ENCODE data around the gene GET3.

GET3 gene

DNA sequence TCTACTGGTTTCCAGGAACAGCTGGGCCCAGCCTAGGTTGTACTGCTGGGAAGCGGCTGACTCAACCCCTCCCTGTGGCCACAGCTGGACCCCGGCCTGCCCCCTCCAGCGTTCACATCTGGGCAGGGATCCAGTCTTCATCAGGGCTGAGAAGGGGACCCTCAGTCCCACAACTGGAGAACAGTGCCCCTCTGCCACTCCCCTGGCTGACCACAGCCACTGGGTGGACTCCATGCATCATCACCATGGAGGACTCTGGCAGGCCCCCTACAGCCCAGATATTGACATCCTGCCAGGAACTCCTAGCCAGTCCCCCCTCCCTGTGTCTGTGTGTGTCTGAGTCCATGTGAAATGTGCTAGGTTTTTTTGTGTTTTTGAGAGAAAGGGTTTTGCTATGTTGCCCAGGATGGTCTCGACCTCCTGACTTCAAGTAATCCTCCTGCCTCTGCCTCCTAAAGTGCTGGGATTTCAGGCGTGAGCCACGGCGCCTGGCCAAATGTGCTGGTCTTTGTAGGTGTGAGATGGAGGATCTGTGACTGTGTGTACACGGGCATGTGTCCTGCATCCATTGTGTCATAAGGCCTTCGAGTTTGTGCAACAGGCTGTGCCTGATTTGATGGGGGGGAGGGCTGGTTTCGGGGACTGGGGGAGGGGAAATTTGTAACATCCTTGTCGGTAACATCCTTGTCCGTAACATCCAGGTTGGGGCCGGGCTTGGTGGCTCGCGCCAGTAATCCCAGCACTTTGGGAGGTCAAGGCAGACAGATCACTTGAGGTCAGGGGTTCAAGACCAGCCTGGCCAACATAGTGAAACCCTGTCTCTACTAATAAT lies 42.1 kb downstream of the GET3 start:
- peak; percentile 78 for DNase-seq (ENCODE audit: low read depth)

GRCh38 chr19:12782174-12782423 lies 44.8 kb downstream of the GET3 start:
- DNase-seq (ENCODE audit: low read depth): no peak

DNA sequence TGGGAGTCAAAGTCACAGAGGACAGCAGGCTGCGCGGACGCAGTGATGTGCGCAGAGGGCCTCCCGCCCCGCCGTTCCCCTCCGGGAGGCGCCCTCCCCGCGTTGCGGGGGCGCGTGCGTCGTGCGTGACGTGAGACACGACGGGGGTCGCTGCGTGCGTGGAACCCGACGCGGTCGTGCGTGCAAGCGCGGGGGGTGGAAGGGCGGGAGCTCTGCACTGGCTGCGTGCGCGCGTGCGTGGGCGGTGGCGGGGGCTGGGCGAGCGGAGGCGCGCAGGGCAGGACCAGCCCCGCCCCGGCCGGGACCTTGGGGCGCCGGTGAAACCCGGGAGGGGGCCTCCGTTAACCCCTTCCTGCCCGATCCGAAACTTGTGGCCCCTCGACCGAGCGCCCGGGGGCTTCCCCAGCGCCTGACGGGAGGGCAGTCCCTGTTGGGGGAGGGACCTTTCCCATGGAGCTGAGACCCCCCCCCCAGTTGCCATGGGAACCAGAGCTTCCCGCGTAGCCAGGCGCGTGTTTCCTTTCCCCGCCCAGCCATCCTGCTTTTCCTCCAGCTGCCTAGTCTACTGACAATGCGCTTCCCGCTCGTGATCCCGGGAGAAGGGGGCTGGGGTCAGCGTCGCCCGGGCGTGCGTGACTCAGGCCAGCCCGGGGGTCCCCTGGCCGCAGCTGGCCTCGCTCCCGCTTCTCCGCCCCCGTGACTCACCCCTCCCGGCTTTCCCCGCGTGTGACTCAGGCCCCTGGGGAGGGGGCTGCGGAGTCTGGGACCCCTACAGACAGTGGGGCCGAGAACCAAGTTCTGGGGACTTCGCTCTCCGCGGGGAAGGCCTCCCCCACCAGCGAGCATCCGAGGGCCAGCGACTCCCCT lies 45.4 kb downstream of the GET3 start:
- peak; percentile 91 for DNase-seq (ENCODE audit: low read depth)

GRCh38 chr19:12783291-12783848 lies 46.1 kb downstream of the GET3 start:
- DNase-seq (ENCODE audit: low read depth): no peak

DNA sequence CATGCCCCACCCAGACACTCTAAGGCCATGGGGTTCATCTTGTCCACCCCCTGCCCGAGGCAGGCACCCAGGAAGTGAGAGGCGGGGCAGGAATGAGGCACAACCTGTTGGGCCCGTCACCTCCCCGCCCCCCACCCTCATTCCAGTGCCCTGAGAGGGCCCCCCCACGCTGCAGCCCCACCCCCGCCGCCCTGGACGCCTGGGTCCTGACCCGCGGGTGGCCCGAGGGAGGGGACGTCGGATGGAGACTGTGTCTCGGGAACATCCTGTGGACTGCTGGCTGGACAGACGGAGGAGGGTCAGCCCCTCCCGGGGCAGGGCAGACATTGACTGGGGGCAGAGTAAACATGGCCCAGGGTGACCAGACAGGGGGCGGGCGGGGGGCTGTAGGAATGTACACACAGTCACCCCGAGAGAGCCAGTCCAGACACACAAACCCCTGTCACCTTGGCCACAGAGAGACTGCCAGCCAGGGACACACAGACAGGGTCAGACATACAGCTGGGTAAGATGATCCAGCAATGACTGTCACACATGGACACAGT lies 46.6 kb downstream of the GET3 start:
- no peak for DNase-seq (ENCODE audit: low read depth)

- no peak for DNase-seq (ENCODE audit: low read depth)
These were observed 47.1 kb downstream of the GET3 start for GRCh38 chr19:12784394-12784870.

GRCh38 chr19:12784871-12785430 lies 47.7 kb downstream of the GET3 start:
- no peak for DNase-seq (ENCODE audit: low read depth)

- DNase-seq (ENCODE audit: low read depth): no peak
These were observed 48.2 kb downstream of the GET3 start for GRCh38 chr19:12785431-12786031.

- DNase-seq (ENCODE audit: low read depth): no peak
These were observed 49.0 kb downstream of the GET3 start for GRCh38 chr19:12786141-12786870.

- DNase-seq (ENCODE audit: low read depth): no peak
These were observed 49.7 kb downstream of the GET3 start for GRCh38 chr19:12786952-12787351.

DNA sequence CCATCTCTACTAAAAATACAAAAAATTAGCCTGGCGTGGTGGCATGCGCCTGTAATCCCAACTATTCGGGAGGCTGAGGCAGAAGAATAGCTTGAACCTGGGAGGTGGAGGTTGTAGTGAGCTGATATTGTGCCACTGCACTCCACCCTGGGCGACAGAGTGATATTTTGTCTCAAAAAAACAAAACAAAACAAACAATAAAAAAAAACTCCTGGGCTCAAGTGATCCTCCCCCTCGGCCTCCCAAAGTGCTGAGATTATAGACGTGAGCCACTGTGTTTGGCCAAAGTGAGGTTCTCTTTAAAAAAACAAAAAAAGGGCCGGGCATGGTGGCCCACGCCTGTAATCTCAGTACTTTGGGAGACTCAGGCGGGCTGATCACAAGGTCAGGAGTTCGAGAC lies 50.2 kb downstream of the GET3 start:
- no peak for DNase-seq (ENCODE audit: low read depth)

GRCh38 chr19:12788042-12788681 lies 50.9 kb downstream of the GET3 start:
- no peak for DNase-seq (ENCODE audit: low read depth)

DNA sequence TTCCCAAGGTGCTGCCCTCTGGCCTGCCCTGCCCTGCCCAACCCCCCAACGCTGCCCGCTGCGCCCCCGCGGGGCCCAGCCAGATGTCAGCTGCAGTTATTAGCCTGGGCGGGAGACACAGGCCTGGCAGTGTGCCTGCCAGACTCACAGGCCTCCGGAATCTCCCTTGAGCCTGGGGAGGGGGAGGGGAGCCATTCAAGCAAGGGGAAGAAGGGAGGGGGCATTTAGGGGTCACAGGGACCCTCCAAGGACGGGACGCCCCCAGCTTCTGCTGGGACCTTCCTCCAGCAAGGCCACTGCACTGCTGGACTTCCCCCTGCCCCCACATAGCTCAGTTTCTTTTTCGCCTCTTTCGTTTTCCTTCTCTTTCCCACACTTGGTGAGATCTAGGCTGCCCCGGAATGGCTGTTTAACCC lies 51.4 kb downstream of the GET3 start:
- DNase-seq (ENCODE audit: low read depth): peak; percentile 47

DNA sequence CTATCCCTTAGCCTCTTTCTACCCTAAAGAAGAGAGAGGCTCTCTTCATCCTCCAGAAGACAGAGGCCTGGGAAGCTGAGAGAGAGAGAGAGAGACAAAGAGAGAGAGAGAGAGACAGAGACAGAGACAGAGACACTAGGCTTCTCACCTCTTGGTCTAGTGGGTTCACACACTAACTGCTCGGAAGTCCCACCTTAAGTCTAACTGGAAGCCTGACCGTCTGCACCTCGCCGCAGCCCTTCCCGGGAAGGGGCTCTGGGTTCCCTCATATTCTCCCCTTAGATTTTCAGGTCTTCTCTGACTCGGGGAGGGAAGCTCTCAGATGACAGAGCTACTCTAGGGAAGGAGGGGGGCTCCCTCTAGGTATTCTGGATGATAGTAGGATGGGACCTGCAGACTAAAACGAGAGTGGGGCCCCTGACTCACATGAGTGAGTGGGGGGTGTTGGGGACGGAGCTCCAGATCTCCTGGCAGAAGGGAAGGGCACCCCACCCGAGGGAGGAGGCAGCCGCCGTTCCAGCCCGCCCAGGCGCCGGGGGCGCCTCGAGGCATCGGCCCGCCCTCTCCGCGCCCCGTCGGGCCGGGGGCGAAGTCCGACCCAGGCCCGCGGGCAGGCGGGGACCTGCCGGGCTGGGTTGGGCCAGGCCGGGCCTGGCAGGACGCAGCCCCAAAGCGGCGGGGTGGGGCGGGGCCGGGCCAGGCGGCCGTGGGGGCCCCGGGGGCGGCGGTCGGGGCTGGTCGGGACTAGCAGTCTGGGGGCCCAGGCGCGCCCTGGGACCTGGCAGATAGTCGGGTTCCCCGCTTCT lies 52.0 kb downstream of the GET3 start:
- no peak for DNase-seq (ENCODE audit: low read depth)

GRCh38 chr19:12789904-12790619 lies 52.8 kb downstream of the GET3 start:
- peak; percentile 98 for DNase-seq (ENCODE audit: low read depth)

DNA sequence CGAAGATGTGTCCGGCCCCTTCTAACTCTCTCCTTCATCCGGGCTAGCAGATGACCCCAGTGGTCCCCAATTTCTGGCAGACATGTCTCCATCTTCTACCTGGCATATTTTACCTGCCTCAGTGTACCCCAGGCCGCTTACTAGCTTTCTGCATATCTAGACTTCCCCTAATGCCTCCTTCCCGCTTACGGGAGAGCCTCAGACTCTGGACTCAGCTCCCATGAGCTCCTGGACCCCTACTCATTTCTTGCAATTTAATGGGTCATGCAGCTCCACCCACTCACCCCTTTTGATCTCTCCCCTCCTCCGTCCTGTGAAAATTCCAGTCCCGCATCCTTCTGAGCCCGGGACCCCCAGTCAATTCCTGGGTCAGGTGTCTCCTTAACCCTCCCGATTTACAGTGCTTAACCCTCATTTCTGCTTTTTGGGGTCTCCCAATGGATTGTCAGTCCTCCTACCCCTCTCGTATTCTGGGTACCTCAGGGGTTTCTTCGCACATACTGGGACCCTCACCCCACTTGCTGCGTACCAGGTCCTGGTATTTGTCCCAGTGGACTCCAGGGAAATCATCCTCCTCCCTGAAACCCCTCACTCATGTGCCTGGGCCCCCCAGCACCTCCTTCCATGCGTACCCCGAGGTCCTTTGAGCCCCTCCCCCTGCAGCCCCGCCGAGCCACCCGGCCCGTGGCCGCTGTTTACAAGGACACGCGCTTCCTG lies 53.5 kb downstream of the GET3 start:
- no peak for DNase-seq (ENCODE audit: low read depth)

DNA sequence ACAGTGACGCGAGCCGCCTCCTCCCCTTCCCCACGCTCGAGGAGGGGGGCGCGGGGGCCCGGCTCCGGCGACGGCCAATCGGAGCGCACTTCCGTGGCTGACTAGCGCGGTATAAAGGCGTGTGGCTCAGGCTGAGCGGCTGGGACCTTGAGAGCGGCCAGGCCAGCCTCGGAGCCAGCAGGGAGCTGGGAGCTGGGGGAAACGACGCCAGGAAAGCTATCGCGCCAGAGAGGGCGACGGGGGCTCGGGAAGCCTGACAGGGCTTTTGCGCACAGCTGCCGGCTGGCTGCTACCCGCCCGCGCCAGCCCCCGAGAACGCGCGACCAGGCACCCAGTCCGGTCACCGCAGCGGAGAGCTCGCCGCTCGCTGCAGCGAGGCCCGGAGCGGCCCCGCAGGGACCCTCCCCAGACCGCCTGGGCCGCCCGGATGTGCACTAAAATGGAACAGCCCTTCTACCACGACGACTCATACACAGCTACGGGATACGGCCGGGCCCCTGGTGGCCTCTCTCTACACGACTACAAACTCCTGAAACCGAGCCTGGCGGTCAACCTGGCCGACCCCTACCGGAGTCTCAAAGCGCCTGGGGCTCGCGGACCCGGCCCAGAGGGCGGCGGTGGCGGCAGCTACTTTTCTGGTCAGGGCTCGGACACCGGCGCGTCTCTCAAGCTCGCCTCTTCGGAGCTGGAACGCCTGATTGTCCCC lies 54.2 kb downstream of the GET3 start, which contains the start of gene JUNB:
Gene JUNB, plus strand, starts transcription at position 142 of the 706 bp plus-strand sequence. Its CDS starts 286 bp downstream, at position 428.
- peak; percentile 99 for DNase-seq (ENCODE audit: low read depth)

Data from fibroblast of gingiva (primary cell).